ENCODE data around the gene MCL1.

DNA sequence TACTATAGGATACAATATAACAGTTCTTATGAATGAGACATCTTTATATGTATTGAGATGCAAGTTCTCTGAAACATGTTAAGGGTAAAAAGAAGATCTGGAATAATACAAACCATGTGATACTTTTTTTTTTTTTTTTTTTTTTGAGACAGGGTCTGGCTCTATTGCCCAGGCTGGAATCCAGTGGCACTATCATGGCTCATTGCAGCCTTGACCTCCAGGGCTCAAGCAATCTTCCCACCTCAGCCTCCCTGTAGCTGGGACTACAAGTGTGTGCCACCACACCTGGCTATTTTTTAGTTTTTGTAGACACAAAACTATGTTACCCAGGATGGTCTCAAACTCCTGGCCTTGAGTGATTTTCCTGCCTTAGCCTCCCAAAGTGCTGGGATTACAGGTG lies 22.1 kb upstream of the MCL1 start:
- no peak for TF ChIP-seq POLR2AphosphoS5 (IDR thresholded peaks at IDR 0.05; ENCODE audit: low read depth, low read length)
- TF ChIP-seq POLR2A (IDR thresholded peaks at IDR 0.05; ENCODE audit: low read depth, low read length) = no peak
- no peak for TF ChIP-seq TAF1 (IDR thresholded peaks at IDR 0.05; ENCODE audit: low read depth, low read length)
- no peak for TF ChIP-seq SPI1 (IDR thresholded peaks at IDR 0.05; ENCODE audit: low read depth, low read length)
- no peak for TF ChIP-seq PAX5 (IDR thresholded peaks at IDR 0.05; ENCODE audit: insufficient read depth, low read length, severe bottlenecking)
- TF ChIP-seq POU2F2 (IDR thresholded peaks at IDR 0.05; ENCODE audit: low read depth, low read length) = no peak
